OCI-LY7 (cell line): ENCODE results near the gene NUTM1.

Experiments used
- CTCF ChIP-seq: fragments of 200-600 bp; sonication (generic); conservative IDR thresholded peaks from 2 replicates; pipeline ENCODE4 v1.5.1; 2014; ENCODE audit warnings: mild to moderate bottlenecking, antibody characterized with exemption, low read length, moderate library complexity, mixed read lengths
- EZH2phosphoT487 ChIP-seq: fragments of 200-600 bp; sonication (generic); IDR thresholded peaks from 2 replicates; pipeline ENCODE4 v1.6.1; 2018; ENCODE audit warnings: low read depth, borderline replicate concordance, mild to moderate bottlenecking, mixed run types, antibody characterized with exemption, low read length, moderate library complexity, mixed read lengths

GRCh38 chr15:34358367-34358766 is 15.3 kb downstream of the NUTM1 start:
- TF ChIP-seq CTCF (peak; percentile 32; the same call in 1 of the 2 replicates), EZH2phosphoT487 (no peak)
